Right cardiac atrium (tissue), 5 donors: ENCODE measurements around the gene ACTR2. TPM values are rescaled to one million over a fixed set of nuclear protein-coding genes. Genes with fewer than 3 reads are reported as not detected.
"Not testable (repeated sequence)": the region's sequence is repeated elsewhere in the genome, so short reads cannot be mapped to it uniquely, and the experiment has no call there.

ENCODE experiments used
- ATAC-seq, 2 donors: fragments of 200-7000 bp; cut with Tn5 transposase; one replicate each; pipeline versions ENCODE4 v1.8.0 to v1.9.1; 2020; ENCODE audit warnings: moderate library complexity in 2 of 2, mild to moderate bottlenecking in 1 of 2
- DNase-seq, 3 donors: peaks; one replicate each; pipeline ENCODE4 v3.0.0-alpha.2; 2020
- H3K27ac ChIP-seq: one replicate; pipeline ENCODE4 v1.5.1; 2013; ENCODE audit warnings: mild to moderate bottlenecking, low read length, control low read depth, moderate library complexity
- H3K27me3 ChIP-seq: one replicate; pipeline ENCODE4 v1.6.1; 2013; ENCODE audit not compliant: control insufficient read depth, insufficient read depth
- H3K4me1 ChIP-seq: one replicate; pipeline ENCODE4 v1.6.1; 2013; ENCODE audit warnings: low read length; ENCODE audit not compliant: control insufficient read depth, insufficient read depth
- H3K4me3 ChIP-seq: one replicate; pipeline ENCODE4 v1.5.1; 2013; ENCODE audit warnings: low read length, control low read depth
- H3K9me3 ChIP-seq: one replicate; pipeline ENCODE4 v1.6.1; 2013; ENCODE audit warnings: low read length; ENCODE audit not compliant: control insufficient read depth
- WGBS: extraction: QIAGEN DNeasy Blood & Tissue Kit; methylation state at CpG from one replicate; pipeline ENCODE4 v1.1.7; 2013; 5-methylcytosine and 5-hydroxymethylcytosine counted together
- intact Hi-C, 4 donors: fragments of 100-400 bp; cut with DNase I; formaldehyde crosslinking; loops; one replicate each; pipeline versions ENCODE4 v1.11.0 to v1.14.0; 2022 to 2023
- long read RNA-seq, 4 donors: library from polyadenylated mRNA; unstranded; transcript quantifications; one replicate each; pipeline ENCODE4 v2.0.0, GENCODE V29; 2020 to 2021
- polyA plus RNA-seq: library from polyadenylated mRNA; stranded (reverse); fragments of 200-250 nt; gene quantifications from one replicate; pipeline ENCODE4 v1.2.3, GENCODE V29; 2013
- total RNA-seq, 4 donors: library from RNA; stranded (reverse); fragmentation: NEBNext Ultra II Directional; extraction: Animal tissue kit (Norgen Biotek cat#: 25700); gene quantifications; one replicate each; pipeline ENCODE4 v1.2.1, GENCODE V29; 2021
- donor health status: healthy with polysubstance abuse.
- donor health status: DM: no; HTN: yes; CAD: no.
- donor health status: DM: no; HTN: no; CAD: no.
- donor health status: DM: no; HTN: yes; CAD: no; lungs with severe emphysema.
- donor health status: DM: yes; HTN: yes; CAD: no.

ACTR2 gene
- total RNA-seq (100 to 1,000 TPM; 104 to 133 (median 113) TPM), polyA plus RNA-seq (41.8 TPM)
- long read RNA-seq, donor 1, transcript ACTR2-201 (9 exons, 3,861 nt), result major isoform, 14 of 33 reads
- long read RNA-seq, donor 1, partial matches to known transcripts, result 13 of 33 reads
- long read RNA-seq, donor 1, other reads (novel, unspliced or antisense), result 6 of 33 reads
- long read RNA-seq, donor 2, transcript ACTR2-201 (9 exons, 3,861 nt), result major isoform, 7 of 18 reads
- long read RNA-seq, donor 2, partial matches to known transcripts, result 3 of 18 reads
- long read RNA-seq, donor 2, other reads (novel, unspliced or antisense), result 8 of 18 reads
- long read RNA-seq, donor 3, transcript ACTR2-201 (9 exons, 3,861 nt), result major isoform, 112 of 155 reads
- long read RNA-seq, donor 3, partial matches to known transcripts, result 4 of 155 reads
- long read RNA-seq, donor 3, other reads (novel, unspliced or antisense), result 39 of 155 reads
- long read RNA-seq, donor 4, transcript ACTR2-201 (9 exons, 3,861 nt), result major isoform, 5 of 9 reads
- long read RNA-seq, donor 4, partial matches to known transcripts, result 0 of 9 reads
- long read RNA-seq, donor 4, other reads (novel, unspliced or antisense), result 4 of 9 reads

DNA sequence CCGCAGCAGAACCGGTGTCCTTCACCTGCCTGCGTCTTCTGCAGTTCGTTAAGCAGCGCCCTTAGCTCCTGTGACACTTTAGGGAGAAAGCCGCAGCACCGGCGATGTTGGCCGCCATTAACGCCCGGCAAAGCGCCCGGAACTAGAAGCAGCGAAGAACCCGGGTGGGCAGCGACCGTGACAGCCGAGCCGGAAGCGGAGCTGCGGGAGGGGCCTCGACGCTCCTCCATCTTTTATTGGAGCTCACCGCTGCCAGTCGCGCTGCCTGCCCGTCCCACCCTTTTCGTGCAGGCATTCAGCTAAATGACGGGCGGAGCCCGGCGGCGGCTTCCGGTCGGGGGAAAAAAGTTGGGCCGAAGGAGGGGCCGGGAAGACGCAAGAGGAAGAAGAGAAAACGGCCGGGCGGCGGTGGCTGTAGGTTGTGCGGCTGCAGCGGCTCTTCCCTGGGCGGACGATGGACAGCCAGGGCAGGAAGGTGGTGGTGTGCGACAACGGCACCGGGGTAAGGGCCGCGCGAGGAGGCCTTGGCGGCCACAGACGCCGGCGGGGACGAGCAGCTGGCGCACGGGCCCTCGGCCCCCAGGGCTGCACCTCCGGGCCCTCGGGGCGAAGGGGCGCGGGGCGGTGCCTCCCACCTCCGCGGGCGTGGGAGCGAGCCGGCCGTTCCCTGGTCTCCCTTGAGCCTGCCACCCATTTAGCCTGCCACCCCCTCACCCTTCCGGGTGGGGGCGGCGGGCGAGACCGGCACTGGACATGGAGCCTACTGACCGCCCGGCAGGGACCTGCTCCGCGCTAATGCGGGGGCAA lies at the start of gene ACTR2:
Gene ACTR2 (plus strand): TSS at position 376 of the 807 bp plus-strand sequence. CDS start 79 bp downstream, at position 455.
- DNase-seq (peak; percentile 96 to 98 (median 98)), ATAC-seq (peak; percentile 99)
- no peaks in the 10 kb centered on the region for H3K27me3 ChIP-seq
- peak within 1 kb of the TSS; percentile 95 for H3K4me3 ChIP-seq
- no peaks in the 10 kb centered on the region for H3K9me3 ChIP-seq
- WGBS, result under 1% methylated on average over 82 of the region's 82 CpGs
- H3K4me1 ChIP-seq, result no peaks in the 10 kb centered on the region
- peak within 1 kb of the TSS; percentile 96 for H3K27ac ChIP-seq
- intact Hi-C loops, result no loop called here

DNA sequence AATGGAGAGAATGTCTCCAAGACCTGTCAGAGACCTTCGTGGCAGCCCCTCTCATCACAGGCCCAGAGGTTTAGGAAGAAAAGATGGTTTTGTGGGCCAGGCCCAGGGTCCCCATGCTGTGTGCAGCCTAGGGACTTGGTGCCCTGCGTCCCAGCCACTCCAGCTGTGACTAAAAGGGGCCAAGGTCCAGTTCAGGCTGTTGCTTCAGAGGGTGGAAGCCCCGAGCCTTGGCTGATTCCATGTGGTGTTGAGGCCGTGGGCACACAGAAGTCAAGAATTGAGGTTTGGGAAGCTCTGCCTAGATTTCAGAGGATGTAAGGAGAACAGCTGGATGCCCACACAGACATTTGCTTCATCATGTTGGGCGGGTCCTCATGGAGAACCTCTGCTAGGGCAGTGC lies 45.1 kb upstream of the ACTR2 start:
- ATAC-seq (no peak), DNase-seq (no peak)
- Histone ChIP-seq H3K27ac (no peak overlapping the region), H3K4me3 (no peak overlapping the region), H3K27me3 (no peaks in the 10 kb centered on the region), H3K4me1 (no peaks in the 10 kb centered on the region), H3K9me3 (no peaks in the 10 kb centered on the region)
- WGBS, result 82% methylated on average over 5 of the region's 5 CpGs
- intact Hi-C loops, result no loop called here

GRCh38 chr2:65183406-65183805 lies 44.2 kb upstream of the ACTR2 start:
- H3K4me1 ChIP-seq, H3K9me3 ChIP-seq, H3K4me3 ChIP-seq, H3K27me3 ChIP-seq, DNase-seq, intact Hi-C loops, H3K27ac ChIP-seq, ATAC-seq: not testable (repeated sequence)
- WGBS, result 91% methylated on average over 4 of the region's 4 CpGs

- intact Hi-C loops, result loop anchor here in 1 of 4 donors (5.0 kb wide), 1 partner anchor 113 kb away; no protein-coding TSS in a partner anchor
Observed at GRCh38 chr2:65185012-65185411, 42.6 kb upstream of the ACTR2 start.

GRCh38 chr2:65186093-65186868 lies 41.4 kb upstream of the ACTR2 start:
- Histone ChIP-seq H3K9me3 (no peaks in the 10 kb centered on the region), H3K27me3 (no peaks in the 10 kb centered on the region), H3K27ac (no peak overlapping the region), H3K4me3 (no peak overlapping the region), H3K4me1 (no peaks in the 10 kb centered on the region)
- DNase-seq (no peak), ATAC-seq (peak; percentile 48 to 80)
- intact Hi-C loops, result loop anchor here in 1 of 4 donors (5.0 kb wide), 1 partner anchor 114 kb away; no protein-coding TSS in a partner anchor
- 88% methylated on average over 23 of the region's 23 CpGs for WGBS

More at GRCh38 chr2:65185012-65185411, 42.6 kb upstream of the ACTR2 start:
- Histone ChIP-seq H3K27me3 (no peaks in the 10 kb centered on the region), H3K4me3 (no peak overlapping the region), H3K9me3 (no peaks in the 10 kb centered on the region), H3K27ac (no peak overlapping the region), H3K4me1 (no peaks in the 10 kb centered on the region)
- DNase-seq (no peak), ATAC-seq (no peak)
- 97% methylated on average over 3 of the region's 3 CpGs for WGBS

DNA sequence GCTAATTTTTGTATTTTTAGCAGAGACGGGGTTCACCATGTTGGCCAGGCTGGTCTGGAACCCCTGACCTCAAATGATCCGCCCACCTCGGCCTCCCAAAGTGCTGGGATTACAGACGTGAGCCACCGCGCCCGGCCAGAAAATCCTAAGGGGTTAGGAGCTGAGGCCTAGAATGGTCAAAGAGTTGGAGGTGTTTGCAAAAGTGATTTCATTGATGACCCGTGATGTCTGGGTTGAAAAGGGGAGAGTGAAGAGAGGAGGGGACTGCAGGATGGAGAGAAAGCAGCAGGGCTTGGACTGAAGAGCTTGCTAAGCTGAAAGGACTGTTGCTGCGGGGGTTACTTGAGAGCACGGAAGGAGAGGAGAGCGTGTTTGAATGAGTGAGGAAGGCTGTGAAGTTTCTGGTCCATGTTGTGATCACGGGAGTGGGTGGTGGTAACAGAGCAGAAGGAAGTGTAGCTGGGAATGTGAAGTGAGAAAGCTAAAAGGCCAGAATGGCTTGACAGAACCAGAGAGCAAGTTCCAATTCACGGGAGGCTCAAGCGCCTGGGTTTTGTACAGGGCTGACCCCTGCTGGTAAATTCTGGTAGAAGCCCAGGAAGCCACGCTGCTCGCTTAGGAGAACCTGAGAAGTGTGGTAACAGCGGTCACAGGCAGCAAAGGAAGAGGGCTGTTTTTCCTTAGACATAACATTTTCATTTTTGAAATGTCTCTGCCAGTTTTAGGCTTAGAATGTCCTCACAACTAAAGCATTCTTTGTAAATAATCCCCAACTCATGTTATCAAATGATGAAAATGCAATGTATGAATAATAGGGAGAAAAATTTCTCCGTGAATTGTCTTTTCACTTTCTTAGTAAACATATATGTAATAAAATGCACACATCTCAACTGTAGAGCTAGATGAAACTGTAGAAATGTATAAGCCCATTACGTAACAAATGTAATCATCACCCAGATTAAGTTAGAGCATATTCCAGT lies 40.5 kb upstream of the ACTR2 start:
- WGBS, result 52% methylated on average over 19 of the region's 19 CpGs
- intact Hi-C loops, result loop anchor here in 1 of 4 donors (5.0 kb wide), 1 partner anchor 115 kb away; no protein-coding TSS in a partner anchor
- peak; percentile 93 to 95 for ATAC-seq
- Histone ChIP-seq H3K4me3 (no peak overlapping the region), H3K27me3 (no peaks in the 10 kb centered on the region), H3K27ac (no peak overlapping the region), H3K9me3 (no peaks in the 10 kb centered on the region), H3K4me1 (no peaks in the 10 kb centered on the region)
- DNase-seq, result peak; percentile 68 to 87 (median 83)

DNA sequence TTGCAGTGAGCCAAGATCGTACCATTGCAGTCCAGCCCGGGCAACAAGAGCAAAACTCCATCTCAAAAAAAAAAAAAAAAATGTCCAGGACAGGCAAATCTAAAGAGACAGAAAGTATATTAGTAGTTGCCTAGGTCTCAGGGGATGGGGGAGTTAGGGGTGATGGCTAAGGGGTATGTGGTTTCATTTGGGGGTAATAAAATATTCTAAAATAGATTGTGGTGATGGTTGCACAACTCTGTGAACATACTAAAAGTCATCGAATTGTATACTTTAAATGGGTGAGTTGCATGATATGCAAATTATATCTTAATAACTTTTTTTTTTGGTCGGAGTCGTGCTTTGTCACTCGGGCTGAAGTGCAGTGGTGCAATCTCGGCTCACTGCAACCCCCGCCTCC lies 34.2 kb upstream of the ACTR2 start:
- 90% methylated on average over 8 of the region's 8 CpGs for WGBS
- intact Hi-C loops, result no loop called here

GRCh38 chr2:65198737-65199136 lies 28.9 kb upstream of the ACTR2 start:
- H3K27me3 ChIP-seq, result no peaks in the 10 kb centered on the region
- WGBS, result 38% methylated on average over 2 of the region's 2 CpGs
- H3K4me1 ChIP-seq, result no peaks in the 10 kb centered on the region
- peak; percentile 23 to 60 (median 59) for DNase-seq
- H3K27ac ChIP-seq, result no peak overlapping the region
- ATAC-seq, result peak; percentile 60 to 67
- H3K4me3 ChIP-seq, result no peak overlapping the region
- intact Hi-C loops, result no loop called here
- H3K9me3 ChIP-seq, result no peaks in the 10 kb centered on the region

More for the DNA sequence above, 34.2 kb upstream of the ACTR2 start:
- H3K9me3 ChIP-seq, result no peaks in the 10 kb centered on the region
- no peak for ATAC-seq
- H3K27me3 ChIP-seq, result no peaks in the 10 kb centered on the region
- no peak for DNase-seq
- no peaks in the 10 kb centered on the region for H3K4me1 ChIP-seq
- no peak overlapping the region for H3K4me3 ChIP-seq
- no peak overlapping the region for H3K27ac ChIP-seq

GRCh38 chr2:65199166-65199565 lies 28.5 kb upstream of the ACTR2 start:
- Histone ChIP-seq H3K27ac (no peak overlapping the region), H3K4me3 (no peak overlapping the region), H3K4me1 (no peaks in the 10 kb centered on the region), H3K27me3 (no peaks in the 10 kb centered on the region), H3K9me3 (no peaks in the 10 kb centered on the region)
- WGBS, result 83% methylated on average over 2 of the region's 2 CpGs
- ATAC-seq (no peak), DNase-seq (no peak)
- intact Hi-C loops, result no loop called here
